Activated CD4-positive, alpha-beta T cell treated with anti-CD3 and anti-CD28 coated beads, Interleukin-2, amount 10 ng/mL, durations not matched to agents 24 days and 14 days (primary cell): Measurements from ENCODE around the gene PRPH2. TPM values are rescaled to one million over a fixed set of nuclear protein-coding genes. Genes with fewer than 3 reads are reported as not detected.
"Not testable (repeated sequence)": the region's sequence is repeated elsewhere in the genome, so short reads cannot be mapped to it uniquely, and the experiment has no call there.

Experiments
- DNase-seq: peaks from one replicate; pipeline ENCODE4 v3.0.0; 2022
- H3K27ac Mint-ChIP-seq: one replicate; pipeline ENCODE4 v1.8.0; 2022; ENCODE audit warnings: mild to moderate bottlenecking, mixed read lengths
- H3K27me3 Mint-ChIP-seq: one replicate; pipeline ENCODE4 v1.8.0; 2022; ENCODE audit warnings: mixed read lengths
- H3K36me3 Mint-ChIP-seq: one replicate; pipeline ENCODE4 v1.8.0; 2022; ENCODE audit warnings: low read depth, mild to moderate bottlenecking, mixed read lengths
- H3K4me1 Mint-ChIP-seq: one replicate; pipeline ENCODE4 v1.8.0; 2021; ENCODE audit warnings: mixed read lengths
- H3K4me3 Mint-ChIP-seq: one replicate; pipeline ENCODE4 v1.8.0; 2022; ENCODE audit warnings: mild to moderate bottlenecking, moderate library complexity, mixed read lengths
- H3K9me3 Mint-ChIP-seq: one replicate; pipeline ENCODE4 v1.8.0; 2021; ENCODE audit warnings: mixed read lengths
- intact Hi-C: fragments of 100-400 bp; cut with micrococcal nuclease; formaldehyde crosslinking; loops from one replicate; pipeline ENCODE4 v1.15.1; 2023
- total RNA-seq: library from RNA; stranded (reverse); gene quantifications from 2 replicates; pipeline ENCODE4 v1.2.3, GENCODE V29; 2022

PRPH2 gene
- total RNA-seq, 1 donor from 2014 or later, result not detected

- H3K4me1 Mint-ChIP-seq, H3K4me3 Mint-ChIP-seq, H3K9me3 Mint-ChIP-seq, H3K27ac Mint-ChIP-seq, DNase-seq, H3K27me3 Mint-ChIP-seq, intact Hi-C loops, H3K36me3 Mint-ChIP-seq: not testable (repeated sequence)
These were observed 19.6 kb downstream of the PRPH2 start for GRCh38 chr6:42702786-42703185.

DNA sequence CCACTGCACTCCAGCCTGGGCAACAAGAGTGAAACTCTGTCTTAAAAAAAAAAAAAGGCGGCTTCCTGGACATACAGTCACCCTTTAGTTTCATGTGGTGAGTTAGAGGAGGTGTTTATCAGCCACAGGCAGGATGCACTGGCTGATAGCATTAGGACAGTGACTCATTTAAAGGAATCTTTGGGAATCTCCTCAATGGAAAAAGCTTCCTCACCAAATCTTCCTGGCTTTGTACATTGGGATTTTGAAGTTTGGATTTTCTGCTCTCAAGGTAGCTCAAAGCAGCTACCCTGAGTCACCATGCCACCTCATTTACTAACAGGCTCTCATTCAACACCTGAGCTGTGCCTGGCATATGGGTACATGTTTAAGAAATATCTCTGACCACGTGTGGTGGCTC is 20.2 kb downstream of the PRPH2 start:
- H3K4me1 Mint-ChIP-seq, result no peaks in the 10 kb centered on the region
- no peaks in the 10 kb centered on the region for H3K36me3 Mint-ChIP-seq
- intact Hi-C loops, result no loop called here
- H3K4me3 Mint-ChIP-seq, result no peak overlapping the region
- H3K27ac Mint-ChIP-seq, result no peak overlapping the region
- DNase-seq, result no peak
- no peaks in the 10 kb centered on the region for H3K27me3 Mint-ChIP-seq
- H3K9me3 Mint-ChIP-seq, result no peaks in the 10 kb centered on the region

GRCh38 chr6:42698217-42698616 is 24.2 kb downstream of the PRPH2 start:
- Mint-ChIP-seq H3K36me3 (peaks cover 17% of the 10 kb centered on the region), H3K4me1 (peaks cover 15% of the 10 kb centered on the region), H3K4me3 (no peak overlapping the region), H3K9me3 (no peaks in the 10 kb centered on the region), H3K27me3 (no peaks in the 10 kb centered on the region), H3K27ac (no peak overlapping the region)
- no peak for DNase-seq
- intact Hi-C loops, result no loop called here

DNA sequence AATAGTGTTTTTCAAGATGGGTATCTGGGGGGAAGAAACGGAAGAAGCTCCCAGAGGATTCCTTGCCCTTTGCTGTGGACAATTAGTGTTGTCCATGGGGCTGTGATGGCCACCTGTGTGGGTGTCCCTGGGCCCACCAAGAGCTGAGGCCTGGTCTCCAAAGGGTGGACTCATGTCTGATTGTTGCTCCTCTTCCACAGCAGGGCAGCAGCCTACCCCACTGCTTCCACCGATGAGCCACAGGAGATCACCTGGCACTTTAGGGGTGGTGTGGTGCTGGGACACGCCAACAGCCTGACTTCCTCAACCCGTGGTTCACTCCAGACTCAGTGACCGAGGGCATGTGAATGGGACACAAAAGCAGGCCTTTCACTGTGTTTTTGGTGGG is 25.1 kb downstream of the PRPH2 start:
- intact Hi-C loops, result no loop called here
- no peaks in the 10 kb centered on the region for H3K27me3 Mint-ChIP-seq
- H3K4me1 Mint-ChIP-seq, result peaks cover 22% of the 10 kb centered on the region
- H3K27ac Mint-ChIP-seq, result no peak overlapping the region
- peaks cover 26% of the 10 kb centered on the region for H3K36me3 Mint-ChIP-seq
- DNase-seq, result no peak
- H3K4me3 Mint-ChIP-seq, result no peak overlapping the region
- no peaks in the 10 kb centered on the region for H3K9me3 Mint-ChIP-seq

- Mint-ChIP-seq H3K9me3 (no peaks in the 10 kb centered on the region), H3K36me3 (peaks cover 27% of the 10 kb centered on the region), H3K27me3 (no peaks in the 10 kb centered on the region), H3K4me3 (no peak overlapping the region), H3K27ac (no peak overlapping the region), H3K4me1 (peaks cover 23% of the 10 kb centered on the region)
- intact Hi-C loops, result no loop called here
- DNase-seq, result no peak
These were observed 25.7 kb downstream of the PRPH2 start for GRCh38 chr6:42696526-42697267.

- H3K4me1 Mint-ChIP-seq, result peaks cover 32% of the 10 kb centered on the region
- H3K4me3 Mint-ChIP-seq, result no peak overlapping the region
- no peaks in the 10 kb centered on the region for H3K9me3 Mint-ChIP-seq
- H3K36me3 Mint-ChIP-seq, result peaks cover 43% of the 10 kb centered on the region
- intact Hi-C loops, result no loop called here
- no peak for DNase-seq
- H3K27me3 Mint-ChIP-seq, result no peaks in the 10 kb centered on the region
- peak overlapping the region; percentile 35 for H3K27ac Mint-ChIP-seq
These were observed 27.8 kb downstream of the PRPH2 start for GRCh38 chr6:42694586-42694985.

- H3K27ac Mint-ChIP-seq, result peak overlapping the region; percentile 78
- no peaks in the 10 kb centered on the region for H3K27me3 Mint-ChIP-seq
- DNase-seq, result peak; percentile 72
- H3K9me3 Mint-ChIP-seq, result no peaks in the 10 kb centered on the region
- peak overlapping the region; percentile 43 for H3K4me3 Mint-ChIP-seq
- H3K36me3 Mint-ChIP-seq, result peaks cover 49% of the 10 kb centered on the region
- intact Hi-C loops, result loop anchor here (2.0 kb wide), 1 partner anchor 33 kb away; no protein-coding TSS in a partner anchor
- H3K4me1 Mint-ChIP-seq, result peaks cover 32% of the 10 kb centered on the region
These were observed 28.6 kb downstream of the PRPH2 start for GRCh38 chr6:42693725-42694323.

- peak overlapping the region; percentile 29 for H3K27ac Mint-ChIP-seq
- DNase-seq, result no peak
- H3K4me1 Mint-ChIP-seq, result peaks cover 32% of the 10 kb centered on the region
- H3K9me3 Mint-ChIP-seq, result no peaks in the 10 kb centered on the region
- H3K4me3 Mint-ChIP-seq, result no peak overlapping the region
- H3K36me3 Mint-ChIP-seq, result peaks cover 62% of the 10 kb centered on the region
- intact Hi-C loops, result loop anchor here (2.0 kb wide), 1 partner anchor 34 kb away; no protein-coding TSS in a partner anchor
- H3K27me3 Mint-ChIP-seq, result no peaks in the 10 kb centered on the region
These were observed 30.1 kb downstream of the PRPH2 start for GRCh38 chr6:42692137-42692911.

- Mint-ChIP-seq H3K4me3 (no peak overlapping the region), H3K27me3 (no peaks in the 10 kb centered on the region), H3K27ac (peak overlapping the region; percentile 45), H3K36me3 (peaks cover 68% of the 10 kb centered on the region), H3K4me1 (peaks cover 32% of the 10 kb centered on the region), H3K9me3 (no peaks in the 10 kb centered on the region)
- intact Hi-C loops, result no loop called here
- DNase-seq, result no peak
These were observed 31.5 kb downstream of the PRPH2 start for GRCh38 chr6:42690872-42691271.

GRCh38 chr6:42690151-42690702 is 32.2 kb downstream of the PRPH2 start:
- H3K36me3 Mint-ChIP-seq, result peaks cover 74% of the 10 kb centered on the region
- DNase-seq, result no peak
- H3K4me1 Mint-ChIP-seq, result peaks cover 32% of the 10 kb centered on the region
- H3K4me3 Mint-ChIP-seq, result no peak overlapping the region
- intact Hi-C loops, result no loop called here
- H3K9me3 Mint-ChIP-seq, result no peaks in the 10 kb centered on the region
- H3K27ac Mint-ChIP-seq, result peak overlapping the region; percentile 69
- no peaks in the 10 kb centered on the region for H3K27me3 Mint-ChIP-seq

DNA sequence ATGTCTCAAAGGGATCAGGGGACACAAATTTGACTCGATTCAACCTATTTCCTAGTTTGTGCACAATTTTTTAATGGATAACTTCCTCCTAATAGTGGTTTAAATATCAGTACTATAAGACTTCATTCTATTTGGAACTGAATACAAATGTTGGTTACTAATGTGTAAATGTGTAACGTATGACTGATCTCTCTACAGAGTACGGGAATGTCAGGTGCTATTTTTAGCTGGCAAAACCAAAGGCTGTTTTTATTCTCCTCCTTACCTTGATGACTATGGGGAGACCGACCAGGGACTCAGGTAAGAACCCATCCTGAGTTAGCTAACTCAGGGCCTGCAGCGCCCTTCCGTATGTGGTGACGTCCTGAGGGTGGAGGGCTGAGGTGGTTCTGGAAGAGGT is 33.0 kb downstream of the PRPH2 start:
- no peaks in the 10 kb centered on the region for H3K27me3 Mint-ChIP-seq
- intact Hi-C loops, result no loop called here
- no peaks in the 10 kb centered on the region for H3K9me3 Mint-ChIP-seq
- no peak overlapping the region for H3K4me3 Mint-ChIP-seq
- DNase-seq, result no peak
- H3K27ac Mint-ChIP-seq, result no peak overlapping the region
- H3K36me3 Mint-ChIP-seq, result peaks cover 75% of the 10 kb centered on the region
- H3K4me1 Mint-ChIP-seq, result peaks cover 28% of the 10 kb centered on the region

- Mint-ChIP-seq H3K27ac (no peak overlapping the region), H3K4me3 (no peak overlapping the region), H3K36me3 (peaks cover 72% of the 10 kb centered on the region), H3K9me3 (no peaks in the 10 kb centered on the region), H3K4me1 (peaks cover 17% of the 10 kb centered on the region), H3K27me3 (no peaks in the 10 kb centered on the region)
- no peak for DNase-seq
- intact Hi-C loops, result no loop called here
These were observed 34.1 kb downstream of the PRPH2 start for GRCh38 chr6:42688281-42688680.

GRCh38 chr6:42679358-42679757 is 43.0 kb downstream of the PRPH2 start:
- no peak overlapping the region for H3K4me3 Mint-ChIP-seq
- DNase-seq, result no peak
- no peaks in the 10 kb centered on the region for H3K9me3 Mint-ChIP-seq
- no peaks in the 10 kb centered on the region for H3K4me1 Mint-ChIP-seq
- H3K36me3 Mint-ChIP-seq, result peaks cover 58% of the 10 kb centered on the region
- no peaks in the 10 kb centered on the region for H3K27me3 Mint-ChIP-seq
- intact Hi-C loops, result no loop called here
- H3K27ac Mint-ChIP-seq, result peak overlapping the region; percentile 29

GRCh38 chr6:42674780-42675179 is 47.6 kb downstream of the PRPH2 start:
- intact Hi-C loops, result no loop called here
- Mint-ChIP-seq H3K4me1 (peaks cover 7% of the 10 kb centered on the region), H3K36me3 (peaks cover 64% of the 10 kb centered on the region), H3K4me3 (no peak overlapping the region), H3K27me3 (no peaks in the 10 kb centered on the region), H3K27ac (no peak overlapping the region), H3K9me3 (no peaks in the 10 kb centered on the region)
- no peak for DNase-seq
